CD4-positive, alpha-beta T cell treated with Interferon gamma for 1 hour (primary cell): ENCODE measurements around the gene CD9.

Source experiments
- DNase-seq: peaks from one replicate; pipeline ENCODE4 v3.0.0-alpha.2; 2020

CD9 gene

GRCh38 chr12:6222078-6222654 lies 22.0 kb downstream of the CD9 start:
- no peak for DNase-seq

GRCh38 chr12:6223545-6223944 lies 23.3 kb downstream of the CD9 start:
- no peak for DNase-seq

GRCh38 chr12:6224550-6224949 lies 24.4 kb downstream of the CD9 start:
- peak; percentile 42 for DNase-seq

GRCh38 chr12:6225630-6226001 lies 25.4 kb downstream of the CD9 start:
- DNase-seq: no peak

GRCh38 chr12:6226002-6226678 lies 25.9 kb downstream of the CD9 start:
- no peak for DNase-seq

- DNase-seq: no peak
Observed at GRCh38 chr12:6226679-6227051, 26.5 kb downstream of the CD9 start.

- no peak for DNase-seq
Observed at GRCh38 chr12:6228535-6229223, 28.5 kb downstream of the CD9 start.

GRCh38 chr12:6229224-6230218 lies 29.3 kb downstream of the CD9 start:
- DNase-seq: peak; percentile 30

GRCh38 chr12:6230321-6231110 lies 30.3 kb downstream of the CD9 start:
- DNase-seq: peak; percentile 73

GRCh38 chr12:6231359-6232268 lies 31.4 kb downstream of the CD9 start:
- no peak for DNase-seq

GRCh38 chr12:6233121-6233971 lies 33.1 kb downstream of the CD9 start:
- DNase-seq: no peak

GRCh38 chr12:6234214-6234613 lies 34.0 kb downstream of the CD9 start:
- DNase-seq: no peak

- DNase-seq: no peak
Observed at GRCh38 chr12:6234906-6235305, 34.7 kb downstream of the CD9 start.

GRCh38 chr12:6235499-6235898 lies 35.3 kb downstream of the CD9 start:
- no peak for DNase-seq

GRCh38 chr12:6235906-6236640 lies 35.9 kb downstream of the CD9 start:
- DNase-seq: no peak

GRCh38 chr12:6236641-6236940 lies 36.4 kb downstream of the CD9 start:
- DNase-seq: no peak

- DNase-seq: no peak
Observed at GRCh38 chr12:6237830-6238229, 37.6 kb downstream of the CD9 start.

- no peak for DNase-seq
Observed at GRCh38 chr12:6238875-6239274, 38.7 kb downstream of the CD9 start.

- no peak for DNase-seq
Observed at GRCh38 chr12:6241495-6241894, 41.3 kb downstream of the CD9 start.

- no peak for DNase-seq
Observed at GRCh38 chr12:6249580-6249979, 49.4 kb downstream of the CD9 start.
